GM12872 (cell line): ENCODE results near the gene PKN2.
A peak's percentile ranks its signal among the peaks of the same experiment; 100 is the strongest.

ENCODE experiments used
- TF ChIP-seq, protein P1 (sequence below): IDR thresholded peaks from 3 replicates; pipeline ENCODE4 v1.5.1; 2011; ENCODE audit warnings: low read depth, mild to moderate bottlenecking, low read length, moderate library complexity; ENCODE audit not compliant: insufficient read depth

Gene PKN2

DNA sequence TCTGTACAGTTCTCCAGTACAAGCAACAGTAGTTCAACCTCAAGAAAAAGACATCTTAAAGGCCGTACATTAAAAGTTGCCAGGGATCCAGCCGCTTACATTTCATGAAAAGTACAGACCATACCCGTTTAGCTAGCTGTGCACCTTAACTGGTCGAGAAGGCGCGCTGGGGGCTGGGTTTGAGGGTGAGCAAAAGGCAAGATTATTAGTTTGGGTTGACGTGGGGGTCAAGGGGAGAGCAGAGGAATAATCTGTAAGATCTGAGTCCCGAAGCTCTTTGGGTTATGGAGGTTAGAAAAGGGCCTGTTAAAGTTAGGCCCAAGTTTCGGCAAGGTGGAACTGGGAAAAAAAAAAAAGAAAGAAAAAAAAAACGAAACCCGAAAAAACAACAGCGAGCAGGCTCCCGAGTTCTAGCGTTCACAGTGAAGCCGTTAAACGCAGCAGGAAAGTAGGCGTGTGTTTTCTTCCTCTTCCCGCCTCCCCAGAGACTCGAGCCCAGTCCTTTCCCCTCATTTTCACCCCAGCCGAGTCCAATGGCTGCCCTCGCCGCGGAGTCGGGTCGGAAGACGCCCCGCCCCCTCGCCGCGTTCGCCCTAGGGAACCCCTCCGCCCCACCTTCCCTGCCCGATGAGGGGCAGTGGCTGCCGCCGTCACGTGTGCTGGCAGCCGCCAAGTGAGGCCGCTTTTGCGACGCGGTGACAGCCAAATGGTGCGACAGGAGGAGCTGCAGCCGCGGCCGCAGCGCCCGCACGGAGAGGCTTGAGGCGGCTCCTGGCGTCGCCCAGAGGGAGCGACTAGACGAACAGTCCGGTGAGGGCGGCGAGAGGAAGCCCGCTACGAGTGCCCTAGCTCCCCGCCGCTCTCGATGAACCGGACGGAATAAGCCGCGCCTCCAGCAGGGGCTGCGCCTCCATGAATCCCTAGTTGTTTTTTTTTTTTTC lies at the start of gene PKN2:
Gene PKN2, plus strand, starts transcription at position 733 of the 941 bp plus-strand sequence. CDS start 308 bp downstream, outside the sequence.
- TF ChIP-seq, protein P1, sequence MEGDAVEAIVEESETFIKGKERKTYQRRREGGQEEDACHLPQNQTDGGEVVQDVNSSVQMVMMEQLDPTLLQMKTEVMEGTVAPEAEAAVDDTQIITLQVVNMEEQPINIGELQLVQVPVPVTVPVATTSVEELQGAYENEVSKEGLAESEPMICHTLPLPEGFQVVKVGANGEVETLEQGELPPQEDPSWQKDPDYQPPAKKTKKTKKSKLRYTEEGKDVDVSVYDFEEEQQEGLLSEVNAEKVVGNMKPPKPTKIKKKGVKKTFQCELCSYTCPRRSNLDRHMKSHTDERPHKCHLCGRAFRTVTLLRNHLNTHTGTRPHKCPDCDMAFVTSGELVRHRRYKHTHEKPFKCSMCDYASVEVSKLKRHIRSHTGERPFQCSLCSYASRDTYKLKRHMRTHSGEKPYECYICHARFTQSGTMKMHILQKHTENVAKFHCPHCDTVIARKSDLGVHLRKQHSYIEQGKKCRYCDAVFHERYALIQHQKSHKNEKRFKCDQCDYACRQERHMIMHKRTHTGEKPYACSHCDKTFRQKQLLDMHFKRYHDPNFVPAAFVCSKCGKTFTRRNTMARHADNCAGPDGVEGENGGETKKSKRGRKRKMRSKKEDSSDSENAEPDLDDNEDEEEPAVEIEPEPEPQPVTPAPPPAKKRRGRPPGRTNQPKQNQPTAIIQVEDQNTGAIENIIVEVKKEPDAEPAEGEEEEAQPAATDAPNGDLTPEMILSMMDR, result peak; percentile 31; the same call in 1 of the 3 replicates

DNA sequence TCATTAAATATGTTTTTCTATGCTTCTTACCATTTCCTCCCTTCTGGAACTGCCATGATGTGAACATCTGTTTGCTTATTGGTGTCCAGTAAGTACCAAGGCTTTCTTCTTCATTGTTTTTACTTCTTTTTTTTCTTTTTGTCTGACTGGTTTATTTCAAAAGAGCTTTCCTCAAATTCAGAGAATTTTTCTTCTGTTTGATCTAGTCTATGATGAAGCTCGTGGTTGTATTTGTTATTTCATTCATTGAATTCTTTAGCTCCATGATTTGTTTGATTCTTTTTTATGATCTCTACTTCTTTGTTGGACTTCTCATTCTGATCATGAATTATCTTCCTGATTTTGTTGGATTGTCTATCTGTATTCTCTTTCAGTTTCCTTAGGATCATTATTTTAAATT lies 49.5 kb upstream of the PKN2 start:
- TF ChIP-seq, protein P1, result no peak

DNA sequence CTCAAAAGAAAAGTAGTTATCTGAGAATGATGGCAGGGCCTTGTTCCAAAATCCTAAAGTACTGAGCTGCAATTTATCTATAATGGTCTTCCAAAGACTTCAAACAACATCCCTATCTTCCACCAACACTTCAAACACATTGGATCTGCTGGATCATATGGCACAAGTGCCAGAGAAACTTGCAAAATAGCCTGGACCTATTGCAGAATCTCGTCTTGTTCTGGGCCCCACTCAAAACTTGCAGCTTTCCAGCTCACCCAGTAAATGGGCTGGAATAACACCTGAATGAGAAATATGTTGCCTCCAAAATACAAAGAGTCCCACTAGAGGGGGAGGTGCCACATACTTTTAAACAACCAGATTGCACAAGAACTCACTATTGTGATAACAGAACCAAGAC lies 44.0 kb upstream of the PKN2 start:
- TF ChIP-seq, protein P1, result no peak

DNA sequence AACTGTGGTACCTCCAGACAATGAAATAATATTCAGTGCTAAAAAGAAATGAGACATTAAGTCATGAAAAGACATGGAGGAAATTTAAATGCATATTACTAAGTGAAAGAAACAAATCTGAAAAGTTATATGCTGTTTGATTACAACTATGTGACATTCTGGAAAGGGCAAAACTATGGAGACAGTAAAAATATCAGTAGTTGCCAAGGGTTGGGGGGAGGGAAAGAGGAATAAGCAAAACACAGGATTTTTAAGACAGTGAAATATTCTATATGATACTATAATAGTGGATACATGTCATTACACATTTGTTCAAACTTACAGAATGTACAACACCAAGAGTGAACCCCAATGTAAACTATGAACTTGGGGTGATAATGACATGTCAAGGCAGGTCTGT lies 38.2 kb upstream of the PKN2 start:
- TF ChIP-seq, protein P1, result no peak

DNA sequence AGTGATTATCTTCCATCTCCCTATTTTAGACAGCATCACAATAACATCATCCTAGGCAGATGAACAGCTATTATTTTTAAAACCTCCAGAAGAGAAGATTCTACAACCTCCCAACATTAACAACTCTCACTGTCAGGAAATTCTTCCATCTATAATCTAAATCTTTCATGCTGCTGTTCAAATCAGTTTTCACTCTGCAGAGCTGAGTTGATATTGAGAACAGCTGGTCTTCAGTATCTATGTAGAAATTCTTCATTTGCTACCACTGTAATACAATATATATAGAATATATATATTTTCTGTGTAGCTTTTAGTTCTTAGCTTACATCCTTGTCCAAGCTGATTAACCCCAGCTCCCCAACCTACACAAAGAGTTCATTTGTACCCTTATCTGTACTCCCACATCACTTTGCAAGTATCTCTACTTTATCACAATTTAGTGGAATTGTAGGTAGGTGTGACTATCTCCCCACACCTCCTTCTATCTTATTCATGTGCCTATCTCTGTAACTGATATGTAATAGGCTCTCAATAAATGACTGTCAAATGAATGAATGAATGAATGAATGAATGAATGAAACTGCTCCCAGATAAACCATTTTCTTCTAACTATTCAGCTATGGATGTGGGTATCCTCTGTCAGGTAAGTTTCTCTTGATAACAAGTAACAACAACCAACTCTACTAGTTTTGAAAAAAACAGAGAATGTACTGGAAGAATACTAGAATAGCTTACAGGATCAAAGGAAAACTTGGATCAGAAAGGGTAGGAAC lies 37.4 kb upstream of the PKN2 start:
- TF ChIP-seq, protein P1, result no peak

DNA sequence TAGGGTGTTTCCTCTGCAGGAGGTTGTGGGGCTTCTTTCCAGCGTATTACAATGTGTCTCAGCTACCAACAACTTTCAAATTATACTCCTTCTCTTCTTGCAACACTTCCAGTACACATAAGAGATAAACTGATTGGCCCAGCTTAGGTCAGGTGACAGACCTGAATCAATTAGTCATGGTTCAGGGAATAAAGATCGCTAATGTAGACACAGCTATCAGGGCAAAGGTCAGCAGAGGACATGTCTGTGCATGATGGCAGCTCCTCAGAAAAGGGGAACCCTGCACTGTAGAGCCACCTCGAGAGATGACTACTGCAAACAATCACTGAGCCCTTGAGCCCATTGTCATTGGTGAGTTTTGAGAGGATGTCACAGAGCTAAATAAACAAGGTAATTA lies 36.8 kb upstream of the PKN2 start:
- TF ChIP-seq, protein P1, result no peak

DNA sequence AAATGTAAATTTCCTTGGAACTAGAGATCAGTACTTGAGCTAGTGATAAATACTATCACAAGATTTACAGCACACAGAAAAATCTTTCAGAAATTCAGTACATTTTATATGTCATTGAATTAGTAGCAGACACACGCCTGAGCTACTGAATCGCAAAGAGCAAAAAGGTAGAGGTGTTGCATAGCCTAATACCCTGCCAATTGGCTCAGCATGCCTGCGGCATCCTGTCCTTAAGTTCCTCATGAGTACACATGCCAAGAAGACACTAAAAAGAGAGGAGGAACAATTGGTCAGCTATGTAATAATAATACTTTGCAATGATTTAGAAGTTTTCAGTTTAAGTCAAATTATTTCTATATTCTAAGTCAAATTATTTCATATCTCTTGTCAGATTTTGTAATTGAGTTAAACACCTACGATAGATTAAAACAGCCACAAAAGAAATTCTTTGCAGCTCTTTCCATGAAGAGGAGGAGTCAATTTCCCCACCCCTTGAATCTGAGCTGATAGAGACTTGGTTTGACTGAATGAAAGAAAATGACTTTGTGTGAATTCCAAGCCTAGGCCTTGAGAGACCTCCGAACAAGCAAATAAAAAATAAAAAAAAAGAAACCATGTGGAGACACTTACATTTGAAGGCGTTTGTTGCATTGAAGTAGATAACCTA lies 36.2 kb upstream of the PKN2 start:
- TF ChIP-seq, protein P1, result no peak
